ENCODE data around the gene DGKB.

The DGKB gene

GRCh38 chr7:14902589-14903067 lies at the start of gene DGKB:
Gene DGKB, minus strand, starts transcription at chr7:14902751.
- peak; percentile 72 for DNase-seq

GRCh38 chr7:14950013-14950412 lies 47.5 kb upstream of the DGKB start:
- DNase-seq = no peak

GRCh38 chr7:14938181-14938580 lies 35.6 kb upstream of the DGKB start:
- no peak for DNase-seq

GRCh38 chr7:14937581-14937980 lies 35.0 kb upstream of the DGKB start:
- no peak for DNase-seq

- DNase-seq = no peak
These were observed 34.0 kb upstream of the DGKB start for GRCh38 chr7:14936554-14936953.

GRCh38 chr7:14934839-14935238 lies 32.3 kb upstream of the DGKB start:
- peak; percentile 30 for DNase-seq

GRCh38 chr7:14931511-14932215 lies 29.1 kb upstream of the DGKB start:
- no peak for DNase-seq

DNA sequence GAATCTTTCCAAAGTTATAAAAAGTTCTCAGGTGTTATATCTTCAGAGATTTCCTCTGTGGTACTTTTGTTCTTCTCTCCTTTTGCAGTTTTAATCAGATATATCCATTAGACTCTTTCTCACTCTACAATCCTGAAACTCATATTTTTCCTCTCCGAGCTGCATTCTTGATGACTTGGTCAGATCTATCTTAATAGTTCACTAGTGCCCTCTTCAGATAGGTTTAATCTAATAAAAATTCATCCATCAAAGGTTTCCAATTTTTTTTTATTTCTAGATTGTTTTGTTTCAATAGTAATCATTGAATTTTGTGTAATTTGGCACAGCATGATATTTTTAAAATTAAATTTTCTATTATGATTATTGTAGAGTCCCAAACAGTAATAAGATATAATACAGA lies 21.8 kb upstream of the DGKB start:
- DNase-seq = no peak

- no peak for DNase-seq
These were observed 8.5 kb upstream of the DGKB start for GRCh38 chr7:14911077-14911476.

DNA sequence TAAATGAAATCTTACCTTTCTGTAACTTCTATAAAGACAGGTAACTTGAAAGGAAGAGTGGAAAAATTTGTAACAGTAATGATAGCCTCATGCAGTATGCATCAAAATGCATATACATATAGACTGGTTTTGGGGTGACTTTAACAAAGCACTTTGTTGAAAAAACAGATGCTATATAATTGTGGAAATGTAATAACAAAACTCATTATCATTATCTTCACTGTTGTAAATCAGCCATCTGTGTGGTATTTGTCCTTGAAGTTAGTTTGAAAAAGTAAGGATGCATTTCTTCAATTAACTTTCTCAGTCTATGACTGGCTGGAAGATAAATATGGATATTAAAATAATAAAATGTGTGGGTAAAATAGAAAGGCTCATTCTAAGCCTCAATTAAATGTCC lies 6.1 kb upstream of the DGKB start:
- no peak for DNase-seq

DNA sequence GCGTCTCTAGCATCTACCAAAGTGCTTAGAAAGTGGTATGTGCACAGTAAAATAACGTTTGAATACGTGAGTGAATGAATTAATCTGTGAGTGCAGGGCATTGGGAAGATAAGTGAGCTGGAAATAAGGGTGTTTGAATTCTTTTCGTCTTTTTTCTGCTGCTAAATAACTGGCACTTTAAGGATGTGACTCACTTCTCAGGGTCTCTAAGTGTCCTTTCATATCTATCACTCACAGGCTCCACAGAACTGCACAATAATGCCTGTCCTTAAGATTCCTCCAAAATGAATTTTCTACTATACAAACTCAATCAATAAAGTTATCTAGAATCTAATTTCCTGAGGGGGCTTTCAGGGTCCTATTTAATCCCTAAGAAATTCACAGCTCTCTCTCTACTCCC lies 3.2 kb upstream of the DGKB start:
- DNase-seq = no peak

DNA sequence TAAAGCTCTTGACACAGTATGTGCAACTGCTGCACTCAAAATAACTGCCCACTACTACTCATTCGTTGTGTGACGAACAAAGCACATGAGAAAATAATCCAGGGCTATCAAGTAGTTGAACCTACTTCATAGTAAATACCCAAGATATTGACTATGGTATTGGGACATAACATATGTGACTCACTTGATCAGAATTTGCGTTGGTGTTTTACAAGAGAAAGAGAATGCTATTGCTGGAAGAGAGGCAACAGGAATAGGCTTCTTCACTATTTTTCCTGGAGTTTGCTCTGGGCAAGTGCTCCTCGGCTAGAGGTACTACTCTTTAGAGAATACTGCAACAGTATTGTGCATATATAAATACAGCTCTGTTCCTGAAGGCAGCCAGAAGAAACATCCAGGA lies 2.5 kb downstream of the DGKB start:
- DNase-seq = no peak

DNA sequence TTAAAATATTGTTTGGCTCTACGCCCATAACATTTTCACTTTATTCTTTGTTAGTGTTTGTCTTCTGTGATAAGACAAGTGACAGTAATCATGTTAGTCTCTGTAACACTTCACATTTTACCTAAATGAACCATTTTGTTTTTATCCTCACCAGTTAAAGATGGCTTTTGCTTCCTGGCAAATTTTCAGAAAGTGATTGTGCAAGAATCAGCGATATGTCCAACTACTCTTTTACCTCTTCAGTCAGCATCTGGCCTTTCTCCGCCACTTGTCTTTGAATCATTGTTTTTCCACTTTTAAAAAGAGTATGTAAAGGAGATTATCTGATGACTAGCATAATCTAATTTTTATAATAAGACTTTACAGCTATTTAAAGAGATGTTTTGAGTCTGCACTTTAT lies 3.5 kb downstream of the DGKB start:
- peak; percentile 49 for DNase-seq

DNA sequence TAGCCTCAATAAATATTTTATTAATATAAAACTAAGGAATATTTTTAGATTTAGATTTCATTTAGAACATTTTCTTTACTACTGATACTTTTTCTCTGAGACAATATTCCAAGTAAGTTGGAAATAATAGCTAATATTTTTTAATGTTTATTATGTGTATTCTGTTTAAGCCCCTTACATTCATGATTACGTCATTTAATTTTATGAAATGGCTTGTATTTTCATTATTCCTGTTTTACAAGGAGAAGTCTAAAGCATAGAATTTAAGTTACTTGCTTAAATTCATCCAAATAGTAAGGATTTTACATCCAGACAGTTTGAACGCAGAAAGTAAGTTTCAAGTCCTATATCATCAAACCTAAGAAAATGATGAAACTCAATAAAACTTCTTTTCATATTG lies 6.1 kb downstream of the DGKB start:
- DNase-seq = no peak

GRCh38 chr7:14894826-14895225 lies 7.7 kb downstream of the DGKB start:
- DNase-seq = no peak

DNA sequence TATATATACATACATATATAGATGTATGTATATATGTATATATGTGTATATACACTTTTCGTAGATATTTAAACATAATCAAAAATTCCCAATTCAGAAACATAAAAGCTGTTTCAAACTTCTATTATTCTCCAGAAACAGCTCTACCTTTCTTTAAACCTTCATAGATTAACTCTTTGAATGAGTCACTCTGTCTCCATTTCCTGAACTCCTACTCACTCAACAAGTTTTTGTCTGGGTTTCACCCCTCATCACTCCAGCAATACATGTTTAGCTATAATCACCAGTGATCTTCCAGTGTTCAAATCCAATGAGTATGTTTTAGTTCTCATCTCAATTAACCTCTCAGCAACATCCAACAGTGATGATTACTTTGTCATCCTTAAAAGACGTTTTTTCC lies 9.6 kb downstream of the DGKB start:
- DNase-seq = no peak

DNA sequence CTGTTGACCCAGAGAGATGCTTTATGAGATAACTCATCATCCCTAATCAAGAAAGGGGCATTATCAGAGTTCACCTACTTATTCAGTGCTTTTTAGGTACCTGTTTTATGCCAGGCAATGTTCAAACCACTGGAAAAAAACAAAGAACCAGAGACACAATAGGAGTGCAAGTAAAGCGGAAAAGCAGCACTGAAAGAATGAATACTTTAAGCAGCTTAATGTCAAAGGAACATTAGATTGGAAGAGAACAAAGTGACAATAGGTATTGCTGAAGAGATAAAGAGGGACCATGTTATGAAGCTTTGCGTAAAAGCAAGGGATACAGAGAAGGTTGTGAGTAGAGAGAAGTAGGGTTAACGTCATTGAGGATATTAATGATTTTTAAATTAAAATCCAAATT lies 11.3 kb downstream of the DGKB start:
- no peak for DNase-seq

DNA sequence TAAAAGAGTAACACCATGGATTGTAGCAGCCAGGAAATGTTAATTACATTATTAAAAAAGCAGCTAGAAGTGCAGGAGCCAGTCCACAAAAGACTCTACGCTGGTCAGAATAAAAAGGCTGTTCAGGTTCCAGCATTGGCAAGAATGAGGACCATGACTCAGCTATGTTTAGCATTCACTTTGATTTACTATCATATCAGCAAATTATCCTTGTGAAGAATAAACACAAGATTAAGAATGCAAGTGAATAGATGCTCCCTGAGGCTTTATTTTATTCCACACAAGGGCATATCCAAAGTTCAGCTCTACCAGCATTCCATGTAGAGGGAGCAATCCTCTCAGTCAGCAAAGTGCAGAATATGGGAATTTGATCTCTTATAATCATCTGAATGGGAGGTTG lies 13.6 kb downstream of the DGKB start:
- DNase-seq = no peak

- DNase-seq = no peak
These were observed 16.0 kb downstream of the DGKB start for GRCh38 chr7:14886533-14886932.

DNA sequence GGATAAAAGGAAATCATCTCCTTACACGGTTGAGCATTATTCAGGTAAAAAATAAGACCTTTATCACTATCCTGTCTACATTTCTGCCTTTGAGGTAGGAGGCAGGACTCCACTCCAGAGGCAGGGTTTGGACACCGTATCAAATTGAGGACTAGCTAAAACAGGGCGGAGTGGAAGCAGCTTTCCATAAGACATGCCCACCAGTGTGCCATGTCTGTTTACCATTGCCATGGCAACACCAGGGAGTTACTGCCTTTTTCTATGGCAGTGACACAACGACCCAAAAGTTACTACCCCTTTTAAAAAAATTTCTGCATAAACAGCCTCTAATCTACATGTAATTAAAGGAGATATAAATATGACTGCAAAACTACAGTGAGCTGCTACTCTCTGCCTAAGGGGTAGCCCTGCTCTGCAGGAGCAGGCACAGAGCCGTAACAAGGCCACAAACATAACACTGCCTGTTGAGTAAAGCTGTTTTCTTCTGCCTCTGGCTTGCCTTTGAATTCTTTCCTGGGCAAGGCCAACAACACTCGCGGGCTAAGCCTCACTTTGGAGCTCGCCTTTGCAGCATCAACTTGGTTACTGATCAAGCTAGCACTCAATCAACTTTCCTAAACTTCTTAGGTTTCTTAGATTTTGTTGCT lies 26.5 kb downstream of the DGKB start:
- DNase-seq = no peak

GRCh38 chr7:14871880-14872279 lies 30.7 kb downstream of the DGKB start:
- no peak for DNase-seq

GRCh38 chr7:14870394-14870793 lies 32.2 kb downstream of the DGKB start:
- DNase-seq = no peak

GRCh38 chr7:14868937-14869336 lies 33.6 kb downstream of the DGKB start:
- DNase-seq = no peak

DNA sequence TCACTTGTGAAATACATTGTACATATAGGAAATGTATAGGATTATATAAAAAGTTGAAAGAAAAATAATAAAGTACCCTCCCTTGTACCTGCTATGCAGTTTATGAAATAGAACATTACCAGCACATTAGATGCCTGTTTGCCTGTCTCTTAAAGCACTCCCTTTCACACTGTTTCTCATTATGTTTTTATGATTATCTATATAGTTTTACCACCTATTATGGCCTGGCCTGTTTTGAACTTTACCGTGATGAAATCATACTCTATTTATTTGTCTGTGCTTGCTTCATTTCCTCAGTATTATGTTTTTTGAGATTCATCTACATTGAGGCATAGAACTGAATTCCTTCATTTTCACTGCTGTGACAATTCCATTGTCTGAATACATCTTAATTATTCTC lies 41.1 kb downstream of the DGKB start:
- no peak for DNase-seq

- DNase-seq = no peak
These were observed 43.3 kb downstream of the DGKB start for GRCh38 chr7:14859267-14859666.

All from NCI-H1092 (cell line).